T-cell (primary cell): ENCODE data around the gene ZNF414. TPM values are rescaled to one million over a fixed set of nuclear protein-coding genes. Genes with fewer than 3 reads are reported as not detected.

Experiments
- ATAC-seq, 4 experiments: fragments of 200-7000 bp in 3 of 4; fragments of 150-1000 bp in 1 of 4; cut with Tn5 transposase; replicated peaks in 1 of 4; 1 replicate in 3 of 4; 2 replicates in 1 of 4; pipeline ENCODE4 v1.10.0; 2021; ENCODE audit warnings: moderate library complexity in 3 of 4, mild to moderate bottlenecking in 2 of 4, moderate number of reproducible peaks in 1 of 4
- CTCF ChIA-PET, 2 donors: fragments of 300-600 bp; sonication (Branson Sonifier 250); formaldehyde crosslinking; loops; one replicate each; lab custom pipeline; 2022; ENCODE audit warnings: antibody characterized with exemption in 2 of 2; lab: Charles Lee
- POLR2A ChIA-PET, 2 donors: fragments of 300-600 bp; sonication (Branson Sonifier 250); formaldehyde crosslinking; loops; one replicate each; lab custom pipeline; 2022; ENCODE audit warnings: antibody characterized with exemption in 2 of 2; lab: Charles Lee
- DNase-seq, 35 experiments: peaks; one replicate each; pipeline versions ENCODE4 v3.0.0 to v3.0.0-alpha.2; 2013 to 2023
- H3K27ac ChIP-seq: one replicate; pipeline ENCODE4 v1.5.1; 2013; ENCODE audit warnings: low read length
- H3K27me3 ChIP-seq, 2 experiments: replicated peaks in 1 of 2; 1 replicate in 1 of 2; 2 replicates in 1 of 2; pipeline versions ENCODE4 v1.6.1 to v1.7.0; 2013; ENCODE audit warnings: low read length in 1 of 2, mixed read lengths in 1 of 2; ENCODE audit not compliant: control insufficient read depth in 2 of 2, insufficient read depth in 2 of 2; ENCODE audit errors: extremely low read depth in 1 of 2
- H3K36me3 ChIP-seq, 2 donors: 1 replicate in 1 of 2; 2 replicates in 1 of 2; pipeline versions ENCODE4 v1.6.1 to v1.7.0; 2013; ENCODE audit warnings: low read length in 1 of 2; ENCODE audit not compliant: control insufficient read depth in 2 of 2, insufficient read depth in 1 of 2; ENCODE audit errors: extremely low read depth in 1 of 2
- H3K4me1 ChIP-seq, 2 experiments: 1 replicate in 1 of 2; 2 replicates in 1 of 2; pipeline versions ENCODE4 v1.6.1 to v1.7.0; 2013; ENCODE audit warnings: low read length in 2 of 2, mixed read lengths in 1 of 2; ENCODE audit not compliant: insufficient read depth in 2 of 2, control insufficient read depth in 1 of 2; ENCODE audit errors: extremely low read depth in 1 of 2
- H3K4me3 ChIP-seq, 2 donors: 1 replicate in 1 of 2; 2 replicates in 1 of 2; pipeline versions ENCODE4 v1.5.1 to v1.7.0; 2013; ENCODE audit warnings: mild to moderate bottlenecking in 2 of 2, low read length in 1 of 2, moderate library complexity in 1 of 2; ENCODE audit not compliant: control insufficient read depth in 1 of 2; ENCODE audit errors: extremely low read depth in 1 of 2
- H3K9me3 ChIP-seq: 2 replicates; pipeline ENCODE4 v1.7.0; 2013
- H3K27ac Mint-ChIP-seq, 2 donors: one replicate each; pipeline ENCODE4 v1.8.0; 2020 to 2021; ENCODE audit warnings: mild to moderate bottlenecking in 2 of 2, mixed read lengths in 2 of 2
- H3K27me3 Mint-ChIP-seq, 2 donors: one replicate each; pipeline ENCODE4 v1.8.0; 2021 to 2022; ENCODE audit warnings: mixed read lengths in 2 of 2
- H3K36me3 Mint-ChIP-seq: one replicate; pipeline ENCODE4 v1.8.0; 2021; ENCODE audit warnings: mixed read lengths
- H3K4me1 Mint-ChIP-seq, 3 donors: one replicate each; pipeline ENCODE4 v1.8.0; 2020 to 2022; ENCODE audit warnings: mixed read lengths in 3 of 3, mild to moderate bottlenecking in 1 of 3
- H3K4me3 Mint-ChIP-seq, 3 donors: one replicate each; pipeline ENCODE4 v1.8.0; 2020 to 2022; ENCODE audit warnings: mild to moderate bottlenecking in 3 of 3, mixed read lengths in 3 of 3, moderate library complexity in 3 of 3
- H3K9me3 Mint-ChIP-seq, 3 donors: one replicate each; pipeline ENCODE4 v1.8.0; 2020 to 2022; ENCODE audit warnings: mixed read lengths in 3 of 3
- WGBS: methylation state at CpG from one replicate; pipeline ENCODE4 v1.1.5; 2013; ENCODE audit warnings: missing lambda C conversion rate; ENCODE audit not compliant: insufficient coverage; 5-methylcytosine and 5-hydroxymethylcytosine counted together
- total RNA-seq, 35 experiments: library from RNA in 6 of 35; stranded (reverse) in 6 of 35; fragments of 120-200 nt in 1 of 35; gene quantifications; one replicate each; pipeline versions ENCODE4 v1.2.1 to v1.2.4 and lab custom pipeline; 2013 to 2026

Gene ZNF414
- total RNA-seq, 5 donors from 2014 or later (not counting 1 experiment from before 2014, with no cell fraction given) = 34.4 to 78.6 (median 67.2) TPM

DNA sequence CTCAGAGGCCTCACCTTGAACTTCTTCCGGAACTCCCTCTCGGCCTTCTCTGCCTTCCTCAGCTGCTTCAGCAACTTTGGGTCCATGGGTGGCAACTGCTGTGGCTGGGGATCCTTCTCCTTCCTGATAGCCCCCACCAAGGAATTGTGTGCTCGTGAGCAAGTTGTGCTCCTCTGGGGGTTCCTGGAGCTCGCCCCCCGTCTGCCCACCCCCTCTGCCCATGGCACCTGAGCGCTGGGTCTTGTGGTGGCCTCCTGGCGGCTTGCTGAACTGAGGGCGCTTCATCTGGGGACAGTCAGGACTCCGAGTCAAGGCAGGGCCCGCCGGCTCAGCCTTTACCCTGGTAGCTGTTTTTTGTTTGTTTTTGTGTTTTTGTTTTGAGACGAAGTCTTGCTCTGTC is 23.1 kb downstream of the ZNF414 start:
- Mint-ChIP-seq H3K4me3 (peak overlapping the region in 1 of 3 donors; percentile 10), H3K27ac (no peak overlapping the region), H3K4me1 (peaks cover 45 to 51% (median 48%) of the 10 kb centered on the region in 3 donors), H3K9me3 (no peaks in the 10 kb centered on the region), H3K36me3 (peaks cover 31% of the 10 kb centered on the region), H3K27me3 (no peaks in the 10 kb centered on the region)
- ChIA-PET POLR2A (no interaction called here), CTCF (interaction anchor here in 1 of 2 donors (0.6 kb wide), 1 partner anchor 163 kb away, joined by 3 read pairs; no protein-coding TSS in a partner anchor)
- H3K4me1 ChIP-seq = peaks cover 27 to 50% of the 10 kb centered on the region in 2 experiments
- 97% methylated on average over 8 of the region's 12 CpGs for WGBS
- no peak overlapping the region for H3K27ac ChIP-seq
- no peak overlapping the region for H3K4me3 ChIP-seq
- H3K9me3 ChIP-seq = no peaks in the 10 kb centered on the region
- peaks cover 5 to 25% of the 10 kb centered on the region in 2 donors for H3K36me3 ChIP-seq
- no peak for DNase-seq
- H3K27me3 ChIP-seq = no peaks in the 10 kb centered on the region
- no peak for ATAC-seq

DNA sequence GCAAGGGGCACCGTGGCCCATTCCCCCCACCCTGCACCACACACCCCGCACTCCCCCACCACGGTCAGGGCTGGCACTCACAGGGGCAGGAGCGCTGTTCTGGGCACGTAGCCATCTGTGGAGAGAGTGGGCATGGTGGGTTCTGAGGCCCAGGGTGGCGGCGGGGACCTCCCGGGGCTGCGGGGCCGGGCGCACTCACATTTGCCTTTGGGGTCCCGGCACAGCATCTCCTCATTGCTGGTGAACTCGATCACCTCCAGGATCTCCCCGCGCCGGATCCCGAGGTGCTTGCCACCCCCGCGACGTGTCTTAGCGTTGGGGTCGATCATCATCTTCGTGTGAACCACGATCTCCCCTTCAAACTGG is 23.6 kb downstream of the ZNF414 start:
- POLR2A ChIA-PET = no interaction called here
- Mint-ChIP-seq H3K4me1 (peaks cover 41 to 49% (median 43%) of the 10 kb centered on the region in 3 donors), H3K36me3 (peaks cover 32% of the 10 kb centered on the region), H3K27ac (no peak overlapping the region), H3K9me3 (no peaks in the 10 kb centered on the region), H3K27me3 (no peaks in the 10 kb centered on the region), H3K4me3 (no peak overlapping the region)
- CTCF ChIA-PET = interaction anchor here in 1 of 2 donors (0.6 kb wide), 1 partner anchor 164 kb away, joined by 3 read pairs; no protein-coding TSS in a partner anchor
- Histone ChIP-seq H3K9me3 (no peaks in the 10 kb centered on the region), H3K36me3 (peaks cover 5 to 30% of the 10 kb centered on the region in 2 donors), H3K4me1 (peaks cover 22 to 48% of the 10 kb centered on the region in 2 experiments), H3K4me3 (no peak overlapping the region), H3K27me3 (no peaks in the 10 kb centered on the region), H3K27ac (no peak overlapping the region)
- DNase-seq (no peak), ATAC-seq (no peak)
- 90% methylated on average over 18 of the region's 24 CpGs for WGBS

DNA sequence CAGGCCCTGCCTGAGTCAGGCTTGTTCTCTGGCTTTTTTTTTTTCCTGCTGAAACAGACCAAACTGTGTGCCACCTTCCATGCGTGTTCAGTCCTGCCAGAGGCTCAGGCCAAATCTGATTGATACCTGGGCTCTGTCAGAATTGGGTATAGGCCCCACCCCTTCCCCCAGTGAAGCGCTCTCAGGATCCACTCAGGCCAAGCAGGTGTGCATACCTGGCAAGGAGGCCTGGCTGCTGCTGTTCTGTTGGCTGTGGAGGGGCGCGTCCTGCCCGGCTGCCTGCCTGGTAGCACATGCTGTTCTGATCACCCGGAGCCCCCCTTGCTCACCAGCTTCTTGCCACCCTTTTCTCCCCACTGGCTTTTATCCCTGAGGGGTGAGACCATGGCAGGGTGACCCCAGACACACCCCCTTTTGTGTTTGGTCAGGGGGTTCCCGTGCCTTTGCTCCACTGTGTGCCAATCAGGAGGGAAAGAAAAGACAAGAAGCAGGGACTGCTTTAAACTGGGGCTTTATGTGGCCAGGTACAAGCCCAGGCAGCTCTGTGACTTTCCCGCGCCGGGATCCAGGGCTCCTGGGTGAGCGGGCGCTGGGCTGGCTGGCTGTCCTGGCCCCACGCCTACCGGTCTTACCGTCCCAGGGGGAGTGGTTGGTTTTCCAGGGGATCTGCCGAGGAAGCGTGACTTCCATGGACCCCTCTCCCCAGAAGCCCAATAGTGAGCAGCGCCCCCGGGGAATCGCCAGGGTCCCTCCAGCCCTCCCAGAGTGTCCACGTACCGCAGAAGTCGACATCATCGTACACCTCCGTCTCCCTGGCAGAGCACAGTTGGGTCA is 24.2 kb downstream of the ZNF414 start:
- peak overlapping the region in 1 of 3 donors; percentile 17 for H3K4me3 Mint-ChIP-seq
- H3K36me3 Mint-ChIP-seq = peaks cover 37% of the 10 kb centered on the region

DNA sequence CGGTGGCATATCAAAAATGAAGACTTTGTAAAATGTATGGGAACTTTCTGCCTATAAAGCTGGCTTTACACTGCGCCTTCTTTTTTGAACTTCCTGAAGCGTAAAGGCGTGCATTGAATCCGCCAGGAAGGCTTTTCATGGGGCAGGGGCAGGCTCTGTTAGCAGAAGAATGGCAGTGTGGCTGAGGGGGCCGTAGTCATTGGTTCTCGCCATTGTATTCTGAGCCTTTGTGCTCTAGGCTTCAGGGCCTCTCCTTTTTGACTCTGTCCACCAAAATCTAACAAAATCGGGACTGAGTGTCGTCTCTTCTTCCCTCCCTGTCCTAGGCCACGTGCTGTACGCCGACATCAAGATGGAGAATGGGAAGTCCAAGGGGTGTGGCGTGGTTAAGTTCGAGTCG is 25.6 kb downstream of the ZNF414 start:
- Mint-ChIP-seq H3K36me3 (peaks cover 37% of the 10 kb centered on the region), H3K9me3 (no peaks in the 10 kb centered on the region)

More for the DNA sequence above, 24.2 kb downstream of the ZNF414 start:
- ChIA-PET CTCF (interaction anchor here in 1 of 2 donors (0.6 kb wide), 1 partner anchor 164 kb away, joined by 3 read pairs; no protein-coding TSS in a partner anchor), POLR2A (interaction anchor here in 1 of 2 donors (0.6 kb wide), 1 partner anchor 35 kb away, joined by 11 read pairs; no protein-coding TSS in a partner anchor)
- Mint-ChIP-seq H3K27me3 (no peaks in the 10 kb centered on the region), H3K27ac (peak overlapping the region in 1 of 2 donors; percentile 11), H3K9me3 (no peaks in the 10 kb centered on the region), H3K4me1 (peaks cover 38 to 48% (median 44%) of the 10 kb centered on the region in 3 donors)
- Histone ChIP-seq H3K36me3 (peaks cover 5 to 36% of the 10 kb centered on the region in 2 donors), H3K9me3 (no peaks in the 10 kb centered on the region), H3K27ac (no peak overlapping the region), H3K27me3 (no peaks in the 10 kb centered on the region), H3K4me3 (no peak overlapping the region), H3K4me1 (peaks cover 19 to 45% of the 10 kb centered on the region in 2 experiments)
- DNase-seq (no peak), ATAC-seq (no peak)
- WGBS = 83% methylated on average over 9 of the region's 25 CpGs

DNA sequence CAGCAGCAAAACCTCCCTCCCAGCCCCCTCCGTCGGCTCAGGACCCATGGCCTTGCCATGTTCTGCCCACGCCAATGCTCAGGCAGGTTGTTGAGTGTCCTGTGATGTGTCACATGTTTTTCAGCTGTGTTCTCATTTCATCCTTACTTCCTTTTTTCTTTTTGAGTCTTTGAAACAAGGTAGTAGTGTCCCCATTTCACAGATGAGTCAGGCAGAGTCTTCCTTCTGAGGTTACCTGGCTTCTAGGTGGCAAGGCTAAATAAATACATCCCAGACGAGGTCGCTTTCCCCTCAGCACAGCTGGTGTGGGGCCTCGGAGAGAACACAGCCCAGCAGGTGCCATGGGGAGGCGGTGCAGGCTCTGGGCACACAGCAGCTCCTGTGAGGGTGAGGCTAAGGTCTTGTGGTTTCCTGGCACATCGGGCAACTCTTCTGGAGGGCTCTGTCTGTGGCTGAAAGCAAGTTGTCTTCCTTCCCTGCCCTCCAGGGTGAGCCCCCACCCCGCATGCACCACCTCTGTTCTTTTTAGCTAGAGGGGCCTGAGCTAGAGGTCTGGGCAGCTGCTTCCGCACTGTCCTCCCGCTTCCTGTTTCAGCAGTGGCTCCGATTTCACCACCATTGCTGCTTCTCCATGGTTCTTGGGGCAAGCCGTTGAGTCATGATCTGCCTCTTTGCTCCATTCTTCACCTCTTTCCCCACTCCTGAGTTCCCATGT is 26.7 kb downstream of the ZNF414 start:
- H3K4me1 ChIP-seq = peaks cover 17 to 30% of the 10 kb centered on the region in 2 experiments
- POLR2A ChIA-PET = interaction anchor here (0.7 to 0.8 kb wide), 2 partner anchors 8 to 19 kb away, joined by 3 read pairs; no protein-coding TSS in a partner anchor
- Mint-ChIP-seq H3K27me3 (no peaks in the 10 kb centered on the region), H3K4me1 (peaks cover 39 to 44% (median 41%) of the 10 kb centered on the region in 3 donors), H3K27ac (peak overlapping the region; percentile 88 to 97), H3K36me3 (peaks cover 43% of the 10 kb centered on the region), H3K9me3 (no peaks in the 10 kb centered on the region), H3K4me3 (peak overlapping the region; percentile 32 to 68 (median 62))
- H3K27ac ChIP-seq = peak overlapping the region; percentile 55
- H3K27me3 ChIP-seq = no peaks in the 10 kb centered on the region
- DNase-seq = peak; percentile 37 to 80 (median 59)
- no peaks in the 10 kb centered on the region for H3K9me3 ChIP-seq
- 26% methylated on average over 6 of the region's 13 CpGs for WGBS
- H3K36me3 ChIP-seq = peaks cover 3 to 59% of the 10 kb centered on the region in 2 donors
- peak overlapping the region in 1 of 2 donors; percentile 5 for H3K4me3 ChIP-seq
- CTCF ChIA-PET = interaction anchor here in 1 of 2 donors (0.6 to 1.1 kb wide), 5 partner anchors 26 to 92 kb away, joined by 3 read pairs; partner anchors contain the start of genes MYO1F and ZNF414
- peak; percentile 82 to 93 (median 89) for ATAC-seq

More for the DNA sequence above, 25.6 kb downstream of the ZNF414 start:
- CTCF ChIA-PET = no interaction called here
- Mint-ChIP-seq H3K4me1 (peaks cover 31 to 40% (median 35%) of the 10 kb centered on the region in 3 donors), H3K27me3 (no peaks in the 10 kb centered on the region), H3K27ac (peak overlapping the region; percentile 88 to 97), H3K4me3 (peak overlapping the region in 1 of 3 donors; percentile 68)
- Histone ChIP-seq H3K27ac (no peak overlapping the region), H3K4me3 (no peak overlapping the region), H3K36me3 (peaks cover 5 to 48% of the 10 kb centered on the region in 2 donors), H3K4me1 (peaks cover 17 to 31% of the 10 kb centered on the region in 2 experiments), H3K27me3 (no peaks in the 10 kb centered on the region), H3K9me3 (no peaks in the 10 kb centered on the region)
- POLR2A ChIA-PET = interaction anchor here (0.6 to 0.8 kb wide), 2 partner anchors 9 to 213 kb away, joined by 3 read pairs; no protein-coding TSS in a partner anchor
- WGBS = 74% methylated on average over 10 of the region's 15 CpGs
- DNase-seq (no peak), ATAC-seq (no peak)
